ENCODE results near the gene BZW1.

BZW1 gene

DNA sequence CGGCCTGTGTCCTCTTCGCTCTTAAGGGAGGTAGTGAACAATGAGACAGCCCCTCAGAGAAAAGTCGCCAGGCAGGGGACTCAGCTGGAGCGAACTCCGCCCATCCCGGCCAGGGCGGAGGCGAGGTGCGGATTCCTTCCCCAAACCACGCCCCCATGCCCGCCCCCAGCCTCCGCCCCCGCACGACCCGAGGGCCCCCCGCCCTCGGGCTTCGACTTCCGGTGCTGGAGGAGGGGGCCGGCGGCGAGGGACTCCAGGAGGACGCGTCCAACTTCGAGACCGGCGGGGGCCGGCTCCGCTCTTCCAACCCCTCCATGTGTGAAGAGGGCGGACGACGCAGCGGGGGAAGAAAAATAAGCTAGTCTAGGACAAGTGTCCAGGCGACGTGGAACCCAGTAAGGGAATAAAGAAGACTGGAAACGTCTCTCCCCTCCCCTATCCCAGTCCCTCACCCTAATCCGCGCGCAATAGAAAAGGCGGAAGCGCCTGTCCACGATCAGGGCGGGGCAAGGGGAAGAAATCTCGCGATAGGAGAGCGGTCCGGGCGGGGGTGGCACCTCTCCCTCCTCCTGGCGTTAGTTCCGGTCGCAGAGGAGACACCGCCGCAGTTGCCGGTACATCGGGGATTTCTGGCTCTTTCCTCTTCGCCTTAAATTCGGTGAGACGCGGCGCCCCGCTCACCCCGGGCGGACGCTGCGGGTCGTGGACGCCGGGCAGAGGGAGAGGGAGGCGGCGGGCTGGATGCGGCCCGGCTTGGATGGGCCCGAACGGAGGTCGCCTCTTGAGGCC is at the start of gene BZW1:
TSS of gene BZW1 (plus strand) at position 578 of the 789 bp plus-strand sequence. CDS start 1,308 bp downstream, outside the sequence.
- DNase-seq, result peak; percentile 95

DNA sequence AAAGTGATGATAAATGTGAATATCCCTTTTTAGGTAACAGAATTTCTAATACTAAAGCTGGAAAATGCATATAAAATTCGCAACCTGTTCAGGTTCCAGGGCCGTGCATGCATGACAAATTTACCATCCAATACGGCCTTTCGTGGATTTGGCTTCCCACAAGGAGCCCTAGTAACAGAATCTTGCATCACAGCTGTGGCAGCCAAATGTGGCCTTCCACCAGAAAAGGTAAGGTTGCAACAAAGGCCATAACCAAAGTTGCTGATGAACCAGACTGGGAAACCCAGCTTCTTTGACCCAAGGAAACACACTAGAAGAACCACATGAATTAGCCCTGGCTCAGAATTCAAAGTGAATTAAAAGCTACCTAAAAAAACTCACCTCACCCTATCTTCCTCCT is 49.6 kb upstream of the BZW1 start:
- DNase-seq, result no peak

DNA sequence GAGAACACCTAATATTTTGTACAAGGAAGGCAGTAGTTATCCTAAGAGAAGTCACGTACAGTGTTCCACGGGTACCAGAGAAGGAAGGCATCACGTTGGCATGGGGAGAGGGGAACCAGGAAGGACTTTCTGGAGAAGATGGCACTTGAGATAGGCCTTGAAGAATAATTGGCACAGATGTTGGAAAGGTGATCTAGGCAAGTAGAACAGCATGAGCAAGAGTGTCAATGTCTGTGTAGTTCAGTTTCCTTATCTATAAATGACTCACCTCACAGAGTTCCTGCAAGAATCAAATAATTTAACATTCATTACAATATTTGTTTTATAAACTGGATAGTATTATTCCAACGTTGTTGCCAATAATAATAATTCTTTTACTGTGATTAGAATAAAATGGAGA is 48.3 kb upstream of the BZW1 start:
- DNase-seq, result no peak

DNA sequence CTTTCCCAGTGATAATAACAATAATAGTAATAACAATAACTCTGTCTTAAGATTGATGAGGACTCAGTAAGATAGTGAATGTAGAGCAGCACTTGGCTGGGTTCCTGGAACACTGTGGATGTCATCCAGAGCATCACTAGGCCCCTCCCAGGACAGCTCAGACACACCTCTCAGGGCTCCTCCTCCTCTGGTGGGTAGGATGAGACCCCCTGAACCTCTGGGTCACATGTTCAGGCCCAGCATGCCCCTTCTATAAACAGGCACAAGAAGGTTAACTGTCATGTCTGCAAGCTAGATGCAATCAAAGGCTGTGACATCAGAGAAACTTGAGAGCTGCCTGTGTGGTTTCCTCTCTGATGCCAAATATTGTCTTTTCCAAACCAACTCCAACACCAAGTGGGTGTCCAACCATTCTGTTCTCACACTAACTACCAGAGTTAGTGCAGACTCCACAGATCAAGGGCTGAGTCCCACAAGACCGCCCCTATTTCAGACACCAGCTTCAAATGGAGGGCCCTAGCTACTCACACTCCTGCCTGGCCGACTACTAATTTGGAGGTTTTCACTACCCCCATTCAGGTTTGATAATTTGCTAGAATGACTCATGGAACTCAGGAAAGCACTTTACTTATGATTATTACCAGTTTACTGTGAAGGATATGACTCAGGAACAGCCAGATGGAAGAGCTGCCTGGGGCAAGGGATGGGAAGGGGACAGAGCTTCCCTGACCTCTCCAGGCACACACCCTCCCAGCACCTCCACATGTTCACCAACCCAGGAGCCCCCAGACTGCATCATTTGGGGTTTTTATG is 46.4 kb upstream of the BZW1 start:
- DNase-seq, result no peak

DNA sequence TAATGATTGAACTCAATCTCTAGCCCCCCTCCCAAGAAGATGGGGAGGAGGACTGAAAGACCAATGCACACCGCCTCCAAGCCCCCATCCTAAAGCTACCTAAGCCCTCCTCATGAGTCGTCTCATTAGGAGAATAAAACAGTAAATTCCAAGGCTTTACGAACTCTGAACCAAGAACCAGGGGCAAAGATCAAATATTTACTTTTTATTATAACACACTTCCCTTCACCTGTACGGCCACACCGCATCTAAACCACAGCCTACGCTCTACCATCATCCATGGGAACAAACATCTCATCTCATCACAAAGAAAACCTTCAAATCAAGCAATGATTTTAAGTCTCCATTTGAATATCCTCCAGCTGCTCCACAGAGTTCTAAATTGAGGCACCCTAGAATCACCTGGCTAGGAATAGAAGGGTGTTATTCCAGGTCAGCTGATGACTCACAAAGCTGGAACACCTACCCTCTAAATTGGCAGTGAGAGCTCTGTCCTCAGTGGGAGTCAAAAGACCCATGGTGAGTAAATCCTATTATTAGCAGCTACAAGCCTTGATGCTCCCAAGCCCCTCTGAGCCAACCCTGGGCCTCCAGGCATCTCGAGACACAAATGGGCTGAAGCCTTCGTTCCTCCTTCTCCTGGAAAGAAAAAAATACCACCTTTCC is 45.6 kb upstream of the BZW1 start:
- peak in 1 of 2 experiments; percentile 40 for DNase-seq

DNA sequence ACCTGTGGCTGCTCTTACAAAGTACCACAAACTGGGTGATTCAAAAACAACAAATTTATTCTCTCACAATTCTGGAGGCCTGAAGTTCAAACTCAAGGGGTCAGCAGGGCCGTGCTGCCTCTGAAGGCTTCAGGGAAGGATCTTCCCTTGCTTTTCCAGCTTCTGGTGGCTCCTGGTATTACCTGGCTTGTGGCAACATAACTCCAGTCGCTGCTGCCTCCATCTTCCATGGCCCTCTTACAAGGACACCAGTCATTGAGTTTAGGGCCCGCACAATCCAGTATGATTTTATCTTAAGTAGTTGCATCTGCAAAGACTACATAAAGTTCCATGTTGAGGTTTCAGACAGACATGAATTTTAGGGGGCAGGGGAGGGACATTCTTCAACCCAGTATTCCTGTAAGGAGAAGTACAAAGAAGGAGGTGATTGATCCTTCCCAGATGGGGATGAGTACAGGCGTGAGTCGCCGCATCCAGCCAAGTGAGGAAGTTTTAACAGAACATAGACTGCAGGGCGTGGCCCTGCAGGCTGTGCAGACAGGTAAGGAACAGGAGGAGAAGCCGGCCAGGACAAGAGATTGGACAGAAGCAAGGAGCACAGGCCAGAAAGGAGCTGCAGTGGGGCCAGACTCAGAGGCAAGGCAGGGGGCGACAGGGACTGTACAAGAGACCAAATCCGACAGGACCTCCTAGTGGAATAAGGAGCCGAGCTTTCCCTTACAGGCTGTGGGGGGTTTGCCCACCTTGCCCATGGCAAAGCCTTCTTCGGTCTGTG is 44.4 kb upstream of the BZW1 start:
- no peak for DNase-seq

DNA sequence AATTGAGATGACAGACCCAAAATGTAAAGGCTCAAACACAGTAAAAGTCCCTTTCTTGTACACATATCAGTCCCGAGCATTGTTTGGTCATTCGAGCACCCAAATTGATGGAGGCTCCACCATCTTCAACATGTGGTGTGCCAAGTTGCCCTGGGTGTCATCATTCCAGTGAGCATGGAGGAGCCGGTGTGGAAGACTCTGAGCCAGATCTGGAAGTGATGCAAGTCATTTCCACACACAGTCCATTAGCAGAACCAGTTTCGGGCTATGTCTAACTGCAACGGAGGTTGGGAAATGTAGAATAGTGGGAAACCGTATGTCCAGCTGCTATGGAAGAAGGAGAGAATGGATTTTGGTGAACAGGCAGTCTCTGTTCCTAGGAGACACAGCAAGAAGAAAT is 40.9 kb upstream of the BZW1 start:
- no peak for DNase-seq

DNA sequence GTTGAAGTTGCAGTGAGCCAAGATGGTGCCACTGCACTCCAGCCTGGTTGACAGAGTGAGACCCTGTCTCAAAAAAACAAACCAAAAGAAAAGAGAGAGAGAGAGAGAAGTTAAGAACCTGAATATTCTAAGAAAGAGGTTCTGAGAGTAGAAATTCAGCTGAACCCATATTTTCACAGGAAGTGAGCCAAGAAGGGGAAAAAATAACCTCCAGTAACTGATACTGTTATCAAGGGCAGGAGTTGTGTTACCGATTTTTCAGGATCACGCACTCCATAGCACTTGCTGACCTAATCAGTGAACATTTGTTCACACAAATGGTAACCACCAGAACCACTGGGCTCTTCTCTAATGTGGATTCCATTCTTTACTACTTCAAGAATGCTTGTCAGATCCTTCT is 39.1 kb upstream of the BZW1 start:
- DNase-seq, result no peak

DNA sequence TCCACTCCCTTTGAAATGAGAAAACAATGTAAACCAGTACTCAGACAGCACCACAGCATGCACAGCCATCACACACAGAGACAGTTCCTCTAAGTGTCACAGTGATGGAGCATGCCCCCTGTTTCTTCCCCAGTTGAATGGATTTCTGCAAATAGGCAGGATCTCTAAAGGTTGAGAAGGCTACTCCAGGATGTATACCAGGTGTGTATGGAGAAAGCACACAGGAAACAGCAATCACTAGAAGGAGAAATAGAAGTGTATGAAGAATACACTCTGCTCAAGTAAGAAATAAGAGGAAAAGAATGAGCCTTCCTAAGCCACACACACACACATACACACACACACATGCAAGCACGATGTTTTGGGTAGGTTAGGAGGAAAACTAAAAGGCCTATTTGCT is 38.6 kb upstream of the BZW1 start:
- DNase-seq, result no peak

DNA sequence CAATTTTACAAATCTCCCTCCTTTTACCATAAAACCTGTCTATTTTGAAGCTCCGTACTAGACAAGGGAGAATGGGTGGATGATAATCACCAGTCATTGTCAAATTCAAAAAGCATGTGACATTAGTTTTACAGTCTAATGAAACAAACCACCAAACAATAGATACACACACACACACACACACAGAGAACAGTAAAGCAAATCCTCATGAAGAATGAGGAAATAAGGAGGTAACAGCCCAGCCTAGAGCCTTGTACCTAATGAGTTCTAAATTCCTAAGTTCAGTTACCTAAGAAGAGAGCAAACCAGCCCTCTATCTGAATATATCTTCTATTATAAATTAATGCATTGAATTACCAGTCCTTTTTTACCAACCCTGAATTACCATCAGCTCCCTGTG is 36.8 kb upstream of the BZW1 start:
- no peak for DNase-seq

DNA sequence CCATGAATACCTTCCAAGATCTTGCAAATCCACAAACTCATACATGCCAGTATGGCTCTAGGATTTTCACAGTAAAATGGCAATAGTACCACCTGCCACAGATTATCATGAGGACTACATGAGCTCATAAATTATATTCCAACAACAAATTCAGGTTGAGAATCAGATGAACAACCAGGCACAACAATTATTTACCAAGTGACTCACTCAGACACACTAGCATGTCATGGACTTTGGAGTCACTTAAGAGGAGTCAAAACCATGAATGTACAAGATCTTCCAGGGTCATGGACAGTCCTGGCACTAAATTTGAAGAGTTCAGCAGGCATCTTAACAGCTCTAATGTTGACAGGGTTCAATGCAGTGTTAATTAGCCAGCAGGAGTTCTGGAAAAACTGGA is 34.4 kb upstream of the BZW1 start:
- no peak for DNase-seq

DNA sequence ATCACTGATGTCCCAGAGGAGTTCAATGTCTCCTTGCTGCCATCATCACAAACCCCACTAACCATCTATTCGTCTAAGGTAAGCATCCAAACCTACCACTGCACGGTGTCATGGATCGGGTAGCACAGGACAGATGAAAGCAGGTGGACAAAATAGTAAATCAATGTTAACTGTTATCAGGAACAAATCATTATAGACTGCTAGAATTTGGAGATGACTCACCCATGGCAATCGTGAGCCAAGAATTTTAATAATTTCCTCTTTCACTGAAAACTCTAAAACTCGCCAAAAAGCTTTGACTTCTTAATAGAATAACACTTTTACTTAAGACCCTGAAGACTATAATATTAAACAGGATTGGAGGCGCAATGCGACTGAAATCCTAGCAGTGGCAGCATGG is 33.7 kb upstream of the BZW1 start:
- no peak for DNase-seq

DNA sequence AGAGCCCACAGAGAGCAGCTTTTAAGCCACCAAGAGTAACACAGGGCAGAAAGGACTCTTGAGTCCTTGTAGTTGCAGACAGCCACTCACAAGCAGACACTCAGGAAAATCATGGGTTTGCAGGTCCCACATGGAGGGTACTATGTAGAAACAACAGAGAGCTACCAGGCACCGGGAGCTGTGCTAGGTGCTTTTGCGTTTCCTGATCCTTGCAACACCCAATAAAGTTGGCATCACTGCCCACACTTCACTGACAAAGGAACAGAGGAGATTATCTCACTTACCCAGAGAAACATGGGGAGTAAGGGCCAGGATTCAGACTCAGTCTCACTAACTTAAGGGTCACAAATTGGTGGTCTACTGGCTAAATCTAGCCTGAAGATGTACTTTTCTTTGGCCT is 32.5 kb upstream of the BZW1 start:
- no peak for DNase-seq

DNA sequence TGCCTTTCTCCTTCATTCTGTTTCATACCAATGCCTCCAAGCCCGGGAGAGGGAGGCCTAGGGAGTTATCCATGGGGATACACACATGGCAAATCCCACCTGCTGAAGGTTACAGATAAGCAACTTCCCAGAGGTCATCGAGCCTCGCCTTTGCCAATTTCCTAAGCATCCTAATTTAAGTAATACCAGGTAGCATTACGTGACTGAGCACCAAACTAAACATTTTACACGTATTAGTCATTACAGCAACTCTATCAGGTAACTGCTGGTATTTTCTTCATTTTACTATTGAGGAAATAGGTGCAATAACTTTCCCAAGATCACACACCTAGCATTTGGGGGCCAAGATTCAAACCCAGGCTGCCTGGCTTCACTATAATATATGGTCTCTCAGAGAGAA is 30.1 kb upstream of the BZW1 start:
- no peak for DNase-seq

DNA sequence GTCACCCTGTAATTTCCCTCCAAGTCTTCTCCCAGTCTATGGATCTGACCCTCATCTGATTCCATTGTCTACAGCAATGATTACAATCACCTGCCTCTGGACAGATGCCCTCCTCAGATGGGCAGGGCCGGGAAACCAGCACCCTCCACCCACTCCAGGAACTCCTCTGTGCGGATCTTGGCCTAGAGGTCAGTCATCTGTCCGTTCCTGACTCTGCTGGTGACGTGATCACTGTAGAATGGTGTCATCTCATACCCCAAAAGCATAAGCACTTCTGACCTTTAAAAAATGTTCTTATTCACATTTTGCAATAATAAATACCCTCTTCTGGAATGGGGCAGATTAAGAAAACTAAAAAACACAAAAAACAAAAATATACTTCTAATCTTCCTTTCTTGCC is 29.5 kb upstream of the BZW1 start:
- DNase-seq, result no peak

DNA sequence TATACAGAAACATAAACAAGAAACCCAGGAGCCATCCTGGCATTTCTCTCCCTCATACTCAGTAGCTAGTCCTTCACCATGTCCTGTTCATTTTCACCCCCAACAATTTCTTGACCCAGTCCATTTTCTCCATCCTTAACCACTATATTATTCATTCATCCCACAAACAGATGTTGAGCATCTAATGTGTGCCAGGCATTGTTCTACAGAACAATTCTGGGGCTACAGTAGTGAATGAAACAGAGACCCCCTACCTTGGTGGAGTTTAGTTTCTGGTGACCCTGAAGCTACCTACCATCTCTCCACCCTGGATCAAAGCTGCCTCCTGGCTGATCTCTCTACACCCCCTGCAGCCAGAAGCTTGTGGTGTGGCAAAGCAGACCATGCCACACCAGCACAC is 27.5 kb upstream of the BZW1 start:
- no peak for DNase-seq

DNA sequence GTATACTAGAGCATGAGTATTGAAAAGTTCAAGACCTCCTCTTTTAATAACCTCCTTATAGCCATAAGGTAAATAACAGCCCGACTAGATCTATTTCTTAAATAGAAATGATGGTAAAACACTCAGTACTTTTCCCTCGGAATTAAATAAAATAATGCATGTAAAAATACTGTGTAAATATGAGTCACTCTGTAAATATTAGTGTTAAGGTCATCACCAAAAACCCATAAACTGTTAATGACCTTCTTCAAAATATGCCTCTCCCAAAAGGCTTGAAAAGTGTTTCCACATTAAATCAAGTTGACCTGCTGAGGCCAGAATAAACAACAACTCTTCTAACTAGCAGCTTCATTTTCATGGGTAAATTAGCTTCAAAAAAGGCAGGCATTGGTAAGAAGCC is 25.3 kb upstream of the BZW1 start:
- peak in 1 of 2 experiments; percentile 29 for DNase-seq

DNA sequence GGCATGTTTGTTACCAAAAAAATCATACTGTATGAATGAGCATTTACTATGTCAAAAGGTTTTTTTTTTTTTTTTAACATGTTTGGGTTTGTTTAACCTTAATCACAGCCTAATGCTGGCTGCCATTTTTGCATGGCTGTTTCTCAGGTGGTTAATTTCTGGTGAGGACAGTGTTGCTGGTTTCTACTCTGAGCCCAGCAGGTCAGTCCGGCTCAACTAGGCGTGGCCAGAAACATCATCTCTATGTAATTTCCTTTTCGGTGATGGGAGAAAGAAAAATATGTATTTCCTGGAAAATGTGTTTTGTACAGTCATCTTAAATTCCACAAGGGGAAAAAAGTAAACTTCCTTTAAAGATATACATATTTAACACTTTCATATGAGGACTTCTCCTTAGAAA is 24.9 kb upstream of the BZW1 start:
- no peak for DNase-seq

DNA sequence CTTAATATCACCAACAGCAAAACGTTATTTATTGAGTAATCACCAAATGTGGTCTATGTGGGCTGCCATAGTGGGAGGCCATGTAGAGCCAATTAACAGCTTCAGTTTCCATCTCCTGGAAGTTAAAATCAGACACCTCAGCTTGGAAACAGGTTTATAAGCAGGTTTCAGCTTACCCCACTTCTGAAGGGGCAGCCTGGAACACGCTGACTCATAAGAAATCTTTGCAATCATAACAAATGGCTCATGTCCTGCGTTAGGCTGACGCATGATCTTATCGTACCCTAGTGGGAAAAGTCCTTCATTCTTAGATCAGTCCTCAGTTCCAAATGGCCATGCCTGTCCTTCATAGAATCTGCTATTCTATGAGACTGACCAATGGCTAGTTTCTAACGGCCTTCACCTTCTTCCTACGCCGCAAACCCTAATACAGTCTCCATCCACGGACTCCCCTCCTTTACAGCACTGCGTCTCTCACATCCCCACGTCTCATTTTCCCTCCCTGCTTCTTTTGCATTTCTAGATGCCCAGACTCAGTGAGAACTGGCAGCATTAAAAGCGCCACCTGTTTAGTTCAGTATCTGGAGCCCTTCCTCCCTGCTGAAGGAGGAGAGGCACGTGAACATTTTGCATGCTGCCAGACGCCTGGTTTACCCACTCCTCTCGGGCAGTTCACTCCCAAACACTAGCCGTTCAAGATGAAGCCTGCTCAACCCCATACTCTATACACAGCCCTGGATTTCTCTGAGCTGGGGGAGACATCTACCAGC is 24.2 kb upstream of the BZW1 start:
- no peak for DNase-seq

DNA sequence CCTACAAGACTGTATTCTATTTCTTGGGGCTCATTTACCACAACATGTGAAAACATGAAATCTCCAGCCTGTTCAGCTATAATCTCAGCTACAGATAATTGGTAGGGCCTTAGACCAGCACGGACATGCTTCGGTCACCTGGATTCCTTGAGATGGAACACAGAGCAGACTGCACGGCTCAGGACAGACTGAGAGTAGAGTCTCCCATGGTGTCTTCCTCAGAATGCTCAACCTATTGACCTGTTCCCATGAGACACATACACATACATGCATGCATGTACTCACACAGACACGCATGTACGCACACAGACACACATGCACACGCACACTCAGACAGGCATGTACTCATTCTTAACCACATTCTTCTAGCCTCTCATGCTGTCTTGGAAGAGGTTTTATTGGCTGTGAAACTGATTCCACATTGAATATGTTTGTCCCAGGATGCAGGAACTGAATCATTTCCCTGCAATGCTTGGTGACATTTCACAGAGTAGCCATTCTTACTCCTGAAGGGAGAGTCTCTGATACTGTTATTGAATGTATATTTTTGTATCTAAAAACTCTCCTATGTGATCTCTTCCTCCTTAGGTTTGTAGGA is 23.5 kb upstream of the BZW1 start:
- no peak for DNase-seq

DNA sequence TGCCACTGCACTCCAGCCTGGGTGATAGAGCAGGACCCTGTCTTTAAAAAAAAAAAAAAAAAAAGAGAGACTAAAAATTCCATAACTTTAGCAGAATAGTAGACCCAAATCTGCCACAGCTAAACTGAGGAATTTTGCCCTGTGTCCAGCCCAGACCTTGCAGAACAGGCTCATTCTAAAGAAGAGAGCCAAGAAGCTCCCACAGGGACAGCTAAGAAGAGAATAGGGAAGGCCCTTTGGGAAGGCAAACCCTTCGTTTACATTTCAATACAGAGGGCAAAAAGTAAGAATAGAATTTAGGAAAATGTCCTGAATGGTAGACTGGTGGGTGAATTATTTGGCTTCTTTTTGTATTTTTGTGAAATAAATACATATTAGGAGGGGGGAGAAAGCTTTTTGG is 21.5 kb upstream of the BZW1 start:
- no peak for DNase-seq

DNA sequence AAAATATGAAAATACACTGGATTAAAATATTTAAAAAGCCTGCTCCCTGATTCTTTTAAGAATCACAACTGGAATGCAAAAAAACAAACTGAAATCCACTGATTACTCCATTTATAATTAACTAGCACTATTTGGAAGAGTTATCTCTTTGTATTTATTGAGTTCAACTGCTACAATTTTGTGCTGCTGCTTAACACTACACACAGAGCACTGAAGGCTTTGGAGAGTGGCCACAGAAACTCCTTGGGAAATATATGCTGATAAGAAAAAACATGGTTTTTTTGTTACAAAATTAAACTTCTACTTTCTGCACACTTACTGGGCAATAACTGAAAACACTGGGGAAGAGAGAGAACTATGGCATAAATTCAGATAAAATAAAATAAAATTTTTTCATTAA is 19.8 kb upstream of the BZW1 start:
- DNase-seq, result no peak
